Panc1 (cell line): Measurements from ENCODE around the gene STK25. TPM values are rescaled to one million over a fixed set of nuclear protein-coding genes. Genes with fewer than 3 reads are reported as not detected.

Experiments
- ATAC-seq: fragments of 200-7000 bp; cut with Tn5 transposase; 2 replicates; pipeline ENCODE4 v1.9.1; 2020; ENCODE audit warnings: mild to moderate bottlenecking, moderate library complexity
- BruUV-seq: library from RNA; stranded (reverse); fragments of 400-500 nt; replicated peaks from 2 replicates; lab custom pipeline; 2021; lab: Mats Ljungman, UMichigan
- CTCF ChIA-PET: fragments of 300-600 bp; sonication (Branson Sonifier 250); formaldehyde crosslinking; loops from one replicate; lab custom pipeline; 2022; ENCODE audit warnings: antibody characterized with exemption; lab: Charles Lee
- POLR2A ChIA-PET: fragments of 300-600 bp; sonication (Branson Sonifier 250); formaldehyde crosslinking; loops from one replicate; lab custom pipeline; 2022; ENCODE audit warnings: antibody characterized with exemption; lab: Charles Lee
- DNase-seq: peaks from one replicate; pipeline ENCODE4 v3.0.0-alpha.2; 2010; ENCODE audit warnings: low read depth, low spot score
- H3K27ac ChIP-seq: 2 replicates; pipeline ENCODE4 v1.5.1; 2011; ENCODE audit warnings: mild to moderate bottlenecking, low read length, inconsistent platforms
- H3K27me3 ChIP-seq: fragments of 200-500 bp; sonication (Bioruptor generic); 2 replicates; pipeline ENCODE4 v1.6.0; 2014; ENCODE audit warnings: low read length, inconsistent platforms; ENCODE audit not compliant: control insufficient read depth, insufficient read depth
- H3K36me3 ChIP-seq: fragments of 200-500 bp; sonication (Bioruptor generic); 2 replicates; pipeline ENCODE4 v1.5.1; 2014; ENCODE audit warnings: inconsistent platforms, mild to moderate bottlenecking, low read length, moderate library complexity; ENCODE audit not compliant: control insufficient read depth, insufficient read depth
- H3K4me1 ChIP-seq: 2 replicates; pipeline ENCODE4 v1.5.1; 2011; ENCODE audit warnings: inconsistent platforms, mild to moderate bottlenecking, low read length, moderate library complexity; ENCODE audit not compliant: control insufficient read depth, insufficient read depth
- H3K4me3 ChIP-seq, 2 experiments: 2 replicates each; pipeline ENCODE4 v1.5.1; 2011 to 2012; ENCODE audit warnings: low read depth in 2 of 2, low read length in 2 of 2, mild to moderate bottlenecking in 2 of 2, inconsistent platforms in 1 of 2, moderate library complexity in 1 of 2
- H3K9me3 ChIP-seq: fragments of 200-500 bp; sonication (Bioruptor generic); 2 replicates; pipeline ENCODE4 v1.5.1; 2014; ENCODE audit warnings: low read depth, mild to moderate bottlenecking, inconsistent platforms, low read length, moderate library complexity; ENCODE audit not compliant: control insufficient read depth, insufficient read depth
- POLR2AphosphoS5 ChIP-seq: IDR thresholded peaks from 2 replicates; pipeline ENCODE4 v1.6.1; 2012; ENCODE audit warnings: mild to moderate bottlenecking, low read depth, low read length, moderate library complexity
- SIN3A ChIP-seq: IDR thresholded peaks from 2 replicates; pipeline ENCODE4 v1.6.1; 2012; ENCODE audit warnings: low read depth, mild to moderate bottlenecking, low read length, moderate library complexity, borderline replicate concordance; ENCODE audit not compliant: insufficient read depth
- TCF7L2 ChIP-seq: IDR thresholded peaks from 2 replicates; pipeline ENCODE4 v1.6.1; 2011; ENCODE audit warnings: mild to moderate bottlenecking, low read depth, low read length, inconsistent platforms
- in situ Hi-C: cut with HindIII; loops from 2 replicates; pipeline ENCODE4 v1.10.0; 2016; ENCODE audit warnings: low sequenced_read_pairs, low pct_unique_long_range_greater_than_20kb
- intact Hi-C: fragments of 100-400 bp; cut with micrococcal nuclease; formaldehyde crosslinking; loops from one replicate; pipeline ENCODE4 v1.10.0; 2022; ENCODE audit not compliant: unreplicated experiment
- total RNA-seq: library from RNA; stranded (reverse); gene quantifications from one replicate; pipeline ENCODE4 v1.2.1, GENCODE V29; 2021; ENCODE audit not compliant: unreplicated experiment
- TF ChIP-seq, protein P1 (sequence below): fragments of 450-650 bp; IDR thresholded peaks from 2 replicates; pipeline ENCODE4 v1.5.1; 2017; ENCODE audit warnings: mild to moderate bottlenecking
- TF ChIP-seq, protein P2 (sequence below), 2 experiments: IDR thresholded peaks; 2 replicates each; pipeline ENCODE4 v1.6.1; 2011 to 2012; ENCODE audit warnings: low read depth in 2 of 2, control low read depth in 1 of 2, low read length in 1 of 2, mild to moderate bottlenecking in 1 of 2, moderate library complexity in 1 of 2; ENCODE audit not compliant: insufficient read depth in 1 of 2

STK25 gene
- total RNA-seq, 1 experiment from 2014 or later: 195 TPM

DNA sequence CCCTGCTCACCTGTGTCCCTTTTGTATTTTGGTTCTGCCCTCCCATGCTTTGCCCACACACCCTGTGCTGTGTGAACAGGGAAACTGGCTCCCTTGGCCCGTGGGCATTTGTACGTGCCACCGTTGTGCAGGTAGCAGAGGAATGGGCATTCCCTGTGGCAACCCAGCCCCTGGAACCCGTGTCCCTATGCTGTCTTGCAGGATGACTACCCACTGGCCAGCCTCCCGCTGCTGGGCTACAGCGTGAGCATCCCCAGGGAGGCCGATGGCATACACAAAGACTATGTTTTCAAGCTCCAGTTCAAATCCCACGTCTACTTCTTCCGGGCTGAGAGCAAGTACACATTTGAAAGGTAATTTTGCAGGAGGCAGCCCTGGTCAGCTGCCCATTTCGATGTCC lies 15.3 kb downstream of the STK25 start:
- H3K9me3 ChIP-seq: no peaks in the 10 kb centered on the region
- intact Hi-C loops (no loop called here), in situ Hi-C loops (no loop called here)
- BruUV-seq: no TSS peak
- no peaks in the 10 kb centered on the region for H3K36me3 ChIP-seq
- no peak overlapping the region for H3K27ac ChIP-seq
- no peaks in the 10 kb centered on the region for H3K27me3 ChIP-seq
- TF ChIP-seq, protein P1, sequence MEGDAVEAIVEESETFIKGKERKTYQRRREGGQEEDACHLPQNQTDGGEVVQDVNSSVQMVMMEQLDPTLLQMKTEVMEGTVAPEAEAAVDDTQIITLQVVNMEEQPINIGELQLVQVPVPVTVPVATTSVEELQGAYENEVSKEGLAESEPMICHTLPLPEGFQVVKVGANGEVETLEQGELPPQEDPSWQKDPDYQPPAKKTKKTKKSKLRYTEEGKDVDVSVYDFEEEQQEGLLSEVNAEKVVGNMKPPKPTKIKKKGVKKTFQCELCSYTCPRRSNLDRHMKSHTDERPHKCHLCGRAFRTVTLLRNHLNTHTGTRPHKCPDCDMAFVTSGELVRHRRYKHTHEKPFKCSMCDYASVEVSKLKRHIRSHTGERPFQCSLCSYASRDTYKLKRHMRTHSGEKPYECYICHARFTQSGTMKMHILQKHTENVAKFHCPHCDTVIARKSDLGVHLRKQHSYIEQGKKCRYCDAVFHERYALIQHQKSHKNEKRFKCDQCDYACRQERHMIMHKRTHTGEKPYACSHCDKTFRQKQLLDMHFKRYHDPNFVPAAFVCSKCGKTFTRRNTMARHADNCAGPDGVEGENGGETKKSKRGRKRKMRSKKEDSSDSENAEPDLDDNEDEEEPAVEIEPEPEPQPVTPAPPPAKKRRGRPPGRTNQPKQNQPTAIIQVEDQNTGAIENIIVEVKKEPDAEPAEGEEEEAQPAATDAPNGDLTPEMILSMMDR: no peak
- TF ChIP-seq SIN3A: no peak
- TF ChIP-seq POLR2AphosphoS5: no peak
- TF ChIP-seq, protein P2, sequence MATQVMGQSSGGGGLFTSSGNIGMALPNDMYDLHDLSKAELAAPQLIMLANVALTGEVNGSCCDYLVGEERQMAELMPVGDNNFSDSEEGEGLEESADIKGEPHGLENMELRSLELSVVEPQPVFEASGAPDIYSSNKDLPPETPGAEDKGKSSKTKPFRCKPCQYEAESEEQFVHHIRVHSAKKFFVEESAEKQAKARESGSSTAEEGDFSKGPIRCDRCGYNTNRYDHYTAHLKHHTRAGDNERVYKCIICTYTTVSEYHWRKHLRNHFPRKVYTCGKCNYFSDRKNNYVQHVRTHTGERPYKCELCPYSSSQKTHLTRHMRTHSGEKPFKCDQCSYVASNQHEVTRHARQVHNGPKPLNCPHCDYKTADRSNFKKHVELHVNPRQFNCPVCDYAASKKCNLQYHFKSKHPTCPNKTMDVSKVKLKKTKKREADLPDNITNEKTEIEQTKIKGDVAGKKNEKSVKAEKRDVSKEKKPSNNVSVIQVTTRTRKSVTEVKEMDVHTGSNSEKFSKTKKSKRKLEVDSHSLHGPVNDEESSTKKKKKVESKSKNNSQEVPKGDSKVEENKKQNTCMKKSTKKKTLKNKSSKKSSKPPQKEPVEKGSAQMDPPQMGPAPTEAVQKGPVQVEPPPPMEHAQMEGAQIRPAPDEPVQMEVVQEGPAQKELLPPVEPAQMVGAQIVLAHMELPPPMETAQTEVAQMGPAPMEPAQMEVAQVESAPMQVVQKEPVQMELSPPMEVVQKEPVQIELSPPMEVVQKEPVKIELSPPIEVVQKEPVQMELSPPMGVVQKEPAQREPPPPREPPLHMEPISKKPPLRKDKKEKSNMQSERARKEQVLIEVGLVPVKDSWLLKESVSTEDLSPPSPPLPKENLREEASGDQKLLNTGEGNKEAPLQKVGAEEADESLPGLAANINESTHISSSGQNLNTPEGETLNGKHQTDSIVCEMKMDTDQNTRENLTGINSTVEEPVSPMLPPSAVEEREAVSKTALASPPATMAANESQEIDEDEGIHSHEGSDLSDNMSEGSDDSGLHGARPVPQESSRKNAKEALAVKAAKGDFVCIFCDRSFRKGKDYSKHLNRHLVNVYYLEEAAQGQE (IDR thresholded peaks at IDR 0.05; ENCODE audit: insufficient read depth in 1 of 2, low read depth in 2 of 2, low read length in 1 of 2): no peak
- no peak for TF ChIP-seq TCF7L2
- ChIA-PET CTCF (no interaction called here), POLR2A (no interaction called here)
- no peak overlapping the region for H3K4me3 ChIP-seq
- H3K4me1 ChIP-seq: no peaks in the 10 kb centered on the region
- no peak for DNase-seq
- no peak for ATAC-seq

GRCh38 chr2:241492174-241492565 lies 16.2 kb downstream of the STK25 start:
- ChIA-PET CTCF (no interaction called here), POLR2A (no interaction called here)
- DNase-seq (no peak), ATAC-seq (no peak)
- H3K9me3 ChIP-seq: no peaks in the 10 kb centered on the region
- intact Hi-C loops: no loop called here
- TF ChIP-seq SIN3A (no peak), POLR2AphosphoS5 (no peak), TCF7L2 (no peak)
- TF ChIP-seq, protein P2 (IDR thresholded peaks at IDR 0.05; ENCODE audit: insufficient read depth in 1 of 2, low read depth in 2 of 2, low read length in 1 of 2): no peak
- TF ChIP-seq, protein P1: no peak
- H3K27ac ChIP-seq: no peak overlapping the region
- no peaks in the 10 kb centered on the region for H3K36me3 ChIP-seq
- H3K4me1 ChIP-seq: no peaks in the 10 kb centered on the region
- no peak overlapping the region for H3K4me3 ChIP-seq
- in situ Hi-C loops: no loop called here
- H3K27me3 ChIP-seq: no peaks in the 10 kb centered on the region
- no TSS peak for BruUV-seq
